ENCODE data around the gene HSD17B3. TPM values are rescaled to one million over a fixed set of nuclear protein-coding genes. Genes with fewer than 3 reads are reported as not detected.
"Not testable (repeated sequence)": the region's sequence is repeated elsewhere in the genome, so short reads cannot be mapped to it uniquely, and the experiment has no call there.

HSD17B3 gene
- total RNA-seq, 2 donors from 2014 or later, result 0.55 to 126 TPM

DNA sequence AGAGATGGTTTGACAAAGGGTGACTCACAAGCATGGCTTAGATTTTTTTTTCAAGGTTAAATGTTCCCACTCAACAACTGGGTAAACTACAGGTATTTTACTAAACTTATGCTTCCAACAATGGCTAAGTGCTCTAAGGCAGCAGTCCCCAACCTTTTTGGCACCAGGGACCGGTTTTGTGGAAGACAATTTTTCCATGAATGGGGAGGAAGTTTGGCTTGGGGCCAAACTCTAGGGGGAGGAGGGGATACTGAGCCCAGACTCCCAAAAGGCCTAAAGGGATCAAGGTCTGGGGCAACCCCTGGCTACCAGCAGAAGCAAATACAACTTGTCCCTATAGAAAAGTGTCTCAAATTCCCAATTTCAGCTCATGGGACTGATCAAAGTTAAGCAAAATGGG lies 32.0 kb upstream of the HSD17B3 start:
- intact Hi-C loops (cut with DNase I), result no loop called here
- H3K36me3 ChIP-seq, result no peaks in the 10 kb centered on the region
- H3K4me3 ChIP-seq, result no peak overlapping the region
- TF ChIP-seq POLR2AphosphoS5 (IDR thresholded peaks at IDR 0.05) (no peak), POLR2A (IDR thresholded peaks at IDR 0.05) (no peak)
- TF ChIP-seq, protein P1, sequence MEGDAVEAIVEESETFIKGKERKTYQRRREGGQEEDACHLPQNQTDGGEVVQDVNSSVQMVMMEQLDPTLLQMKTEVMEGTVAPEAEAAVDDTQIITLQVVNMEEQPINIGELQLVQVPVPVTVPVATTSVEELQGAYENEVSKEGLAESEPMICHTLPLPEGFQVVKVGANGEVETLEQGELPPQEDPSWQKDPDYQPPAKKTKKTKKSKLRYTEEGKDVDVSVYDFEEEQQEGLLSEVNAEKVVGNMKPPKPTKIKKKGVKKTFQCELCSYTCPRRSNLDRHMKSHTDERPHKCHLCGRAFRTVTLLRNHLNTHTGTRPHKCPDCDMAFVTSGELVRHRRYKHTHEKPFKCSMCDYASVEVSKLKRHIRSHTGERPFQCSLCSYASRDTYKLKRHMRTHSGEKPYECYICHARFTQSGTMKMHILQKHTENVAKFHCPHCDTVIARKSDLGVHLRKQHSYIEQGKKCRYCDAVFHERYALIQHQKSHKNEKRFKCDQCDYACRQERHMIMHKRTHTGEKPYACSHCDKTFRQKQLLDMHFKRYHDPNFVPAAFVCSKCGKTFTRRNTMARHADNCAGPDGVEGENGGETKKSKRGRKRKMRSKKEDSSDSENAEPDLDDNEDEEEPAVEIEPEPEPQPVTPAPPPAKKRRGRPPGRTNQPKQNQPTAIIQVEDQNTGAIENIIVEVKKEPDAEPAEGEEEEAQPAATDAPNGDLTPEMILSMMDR (IDR thresholded peaks at IDR 0.05), result no peak
- WGBS, result 50% methylated on average over 1 of the region's 1 CpG
- H3K27ac ChIP-seq, result no peak overlapping the region
- no peaks in the 10 kb centered on the region for H3K4me1 ChIP-seq (replicated peaks)
- H3K9me3 ChIP-seq, result no peaks in the 10 kb centered on the region
- no peak for DNase-seq (ENCODE audit: low spot score)
- no peaks in the 10 kb centered on the region for H3K27me3 ChIP-seq (replicated peaks; ENCODE audit: insufficient read depth)

GRCh38 chr9:96331236-96331947 lies 29.4 kb upstream of the HSD17B3 start:
- no peak overlapping the region for H3K4me3 ChIP-seq
- DNase-seq (ENCODE audit: low spot score), result no peak
- H3K36me3 ChIP-seq, result no peaks in the 10 kb centered on the region
- no peaks in the 10 kb centered on the region for H3K27me3 ChIP-seq (replicated peaks; ENCODE audit: insufficient read depth)
- TF ChIP-seq, protein P1 (IDR thresholded peaks at IDR 0.05), result no peak
- no peak for TF ChIP-seq POLR2AphosphoS5 (IDR thresholded peaks at IDR 0.05)
- no peak for TF ChIP-seq POLR2A (IDR thresholded peaks at IDR 0.05)
- 73% methylated on average over 9 of the region's 9 CpGs for WGBS
- H3K27ac ChIP-seq, result no peak overlapping the region
- no peaks in the 10 kb centered on the region for H3K4me1 ChIP-seq (replicated peaks)
- H3K9me3 ChIP-seq, result no peaks in the 10 kb centered on the region
- intact Hi-C loops (cut with DNase I), result no loop called here

GRCh38 chr9:96327694-96328352 lies 25.8 kb upstream of the HSD17B3 start:
- WGBS, result 38% methylated on average over 1 of the region's 1 CpG
- DNase-seq (ENCODE audit: low spot score), result peak; percentile 42

GRCh38 chr9:96323169-96323568 lies 21.2 kb upstream of the HSD17B3 start:
- Histone ChIP-seq H3K27me3 (replicated peaks; ENCODE audit: insufficient read depth) (no peaks in the 10 kb centered on the region), H3K36me3 (no peaks in the 10 kb centered on the region), H3K4me3 (no peak overlapping the region), H3K9me3 (no peaks in the 10 kb centered on the region), H3K4me1 (replicated peaks) (no peaks in the 10 kb centered on the region), H3K27ac (no peak overlapping the region)
- no peak for DNase-seq (ENCODE audit: low spot score)
- intact Hi-C loops (cut with DNase I), result no loop called here
- TF ChIP-seq, protein P1 (IDR thresholded peaks at IDR 0.05), result no peak
- TF ChIP-seq POLR2A (IDR thresholded peaks at IDR 0.05) (no peak), POLR2AphosphoS5 (IDR thresholded peaks at IDR 0.05) (no peak)

More at GRCh38 chr9:96327694-96328352, 25.8 kb upstream of the HSD17B3 start:
- no peaks in the 10 kb centered on the region for H3K9me3 ChIP-seq
- H3K27me3 ChIP-seq (replicated peaks; ENCODE audit: insufficient read depth), result no peaks in the 10 kb centered on the region
- no peak overlapping the region for H3K4me3 ChIP-seq
- no peaks in the 10 kb centered on the region for H3K4me1 ChIP-seq (replicated peaks)
- TF ChIP-seq, protein P1 (IDR thresholded peaks at IDR 0.05), result peak; percentile 48 to 80 (median 68)
- no peak for TF ChIP-seq POLR2A (IDR thresholded peaks at IDR 0.05)
- intact Hi-C loops (cut with DNase I), result loop anchor here (5.0 kb wide), 1 partner anchor 339 kb away; no protein-coding TSS in a partner anchor
- no peak overlapping the region for H3K27ac ChIP-seq
- no peaks in the 10 kb centered on the region for H3K36me3 ChIP-seq

DNA sequence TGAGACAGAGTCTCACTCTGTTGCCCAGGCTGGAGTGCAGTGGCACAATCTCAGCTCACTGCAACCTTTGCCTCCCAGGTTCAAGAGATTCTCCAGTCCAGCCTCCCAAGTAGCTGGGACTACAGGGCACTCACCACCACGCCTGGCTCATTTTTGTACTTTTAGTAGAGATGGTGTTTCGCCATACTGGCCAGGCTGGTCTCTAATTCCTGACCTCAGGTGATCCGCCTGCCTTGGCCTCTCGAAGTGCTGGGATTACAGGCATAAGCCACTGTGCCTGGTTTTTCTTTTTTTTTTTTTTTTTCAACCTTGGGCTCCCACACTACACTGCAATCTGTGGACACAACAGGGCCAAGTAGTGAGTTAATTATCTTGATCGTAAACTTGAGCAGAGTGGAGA lies 20.8 kb upstream of the HSD17B3 start:
- H3K4me1 ChIP-seq (replicated peaks); intact Hi-C loops (cut with DNase I); H3K27ac ChIP-seq; H3K36me3 ChIP-seq; H3K27me3 ChIP-seq (replicated peaks; ENCODE audit: insufficient read depth); H3K9me3 ChIP-seq; H3K4me3 ChIP-seq; DNase-seq (ENCODE audit: low spot score): not testable (repeated sequence)
- WGBS, result 84% methylated on average over 5 of the region's 5 CpGs

GRCh38 chr9:96322210-96322609 lies 20.2 kb upstream of the HSD17B3 start:
- H3K4me3 ChIP-seq; H3K4me1 ChIP-seq (replicated peaks); H3K9me3 ChIP-seq; H3K27me3 ChIP-seq (replicated peaks; ENCODE audit: insufficient read depth); DNase-seq (ENCODE audit: low spot score); intact Hi-C loops (cut with DNase I); H3K27ac ChIP-seq; H3K36me3 ChIP-seq: not testable (repeated sequence)
- WGBS, result 86% methylated on average over 3 of the region's 3 CpGs
